Activated T-cell treated with anti-CD3 and anti-CD28 coated beads for 24 hours (primary cell): ENCODE measurements around the gene GRM1.
"Not testable (repeated sequence)": the region's sequence is repeated elsewhere in the genome, so short reads cannot be mapped to it uniquely, and the experiment has no call there.

Experiments used
- DNase-seq: peaks from one replicate; pipeline ENCODE4 v3.0.0-alpha.2; 2020; ENCODE audit warnings: low read depth

Gene GRM1

DNA sequence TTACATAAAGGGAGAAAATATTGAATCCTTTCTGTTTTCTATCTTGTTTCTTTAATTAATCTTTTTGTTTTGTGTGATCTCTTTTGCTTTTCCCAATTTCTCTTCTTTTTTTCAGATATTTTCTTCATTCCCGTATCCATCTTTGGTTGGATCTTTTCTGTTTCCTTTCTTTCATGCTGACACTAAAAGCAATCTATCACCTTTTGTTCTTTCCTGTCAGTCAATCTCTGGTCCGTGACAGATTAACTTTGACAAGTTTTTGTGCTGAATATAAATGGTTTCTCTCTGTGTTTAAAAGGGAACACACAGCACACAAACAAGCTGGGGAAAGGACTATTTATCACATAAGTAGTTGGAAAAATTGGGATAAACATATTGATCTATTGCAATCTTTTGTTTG is 162.8 kb downstream of the GRM1 start:
- DNase-seq, result no peak

DNA sequence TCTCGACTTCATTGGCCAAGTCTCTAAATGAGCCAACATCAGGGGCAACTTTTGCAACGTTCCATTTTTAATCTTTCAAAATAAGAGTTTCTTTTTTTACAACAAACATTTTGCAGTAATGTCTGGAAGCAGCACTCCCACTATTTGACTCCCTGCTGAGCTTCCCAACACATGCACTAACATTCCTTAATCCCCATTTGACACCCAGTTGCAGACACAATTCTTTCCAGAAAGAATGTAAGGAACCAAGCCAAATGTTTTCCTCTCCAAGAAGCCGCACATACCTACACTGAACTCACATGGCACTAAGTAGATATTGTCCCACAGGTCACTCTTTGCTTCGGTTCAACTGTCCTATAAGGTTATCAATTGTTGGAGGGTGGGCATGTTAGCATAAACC is 165.6 kb downstream of the GRM1 start:
- DNase-seq, result no peak

DNA sequence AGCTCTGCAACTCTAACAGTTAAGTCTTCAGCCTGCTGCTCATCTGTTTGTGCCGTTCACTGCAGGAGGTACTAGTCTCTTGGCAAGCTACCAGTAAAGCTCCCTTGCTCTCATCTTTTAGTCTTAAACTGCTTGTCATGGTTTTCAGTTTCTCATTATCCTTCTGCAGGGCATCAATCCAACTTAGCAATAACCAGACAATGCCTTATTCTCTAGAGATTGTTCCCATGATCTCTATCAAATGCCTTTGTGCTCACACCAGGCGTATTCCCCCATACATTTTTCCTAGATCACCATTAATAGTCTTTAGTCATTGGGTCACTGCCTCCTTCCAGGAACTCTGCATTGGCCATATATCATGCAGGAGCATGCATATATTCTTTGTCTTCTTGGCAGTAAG is 171.3 kb downstream of the GRM1 start:
- no peak for DNase-seq

DNA sequence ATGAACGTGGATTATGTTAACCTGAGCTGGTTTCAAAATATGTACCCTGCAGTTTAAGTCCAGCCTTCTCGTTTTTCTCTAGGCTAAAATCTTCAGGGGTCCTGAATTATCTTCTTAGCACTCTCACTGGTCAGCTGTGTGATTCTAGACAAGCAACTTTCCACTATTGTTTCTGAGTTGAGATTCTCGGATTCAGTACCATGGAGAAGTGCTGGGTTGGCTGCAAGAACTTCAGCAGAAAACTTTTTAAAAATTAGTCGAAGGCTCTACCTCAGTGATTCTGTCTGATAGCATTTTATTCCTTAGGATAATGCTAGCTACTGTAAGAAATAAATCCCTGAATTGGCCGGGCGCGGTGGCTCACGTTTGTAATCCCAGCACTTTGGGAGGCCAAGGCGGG is 173.7 kb downstream of the GRM1 start:
- no peak for DNase-seq

DNA sequence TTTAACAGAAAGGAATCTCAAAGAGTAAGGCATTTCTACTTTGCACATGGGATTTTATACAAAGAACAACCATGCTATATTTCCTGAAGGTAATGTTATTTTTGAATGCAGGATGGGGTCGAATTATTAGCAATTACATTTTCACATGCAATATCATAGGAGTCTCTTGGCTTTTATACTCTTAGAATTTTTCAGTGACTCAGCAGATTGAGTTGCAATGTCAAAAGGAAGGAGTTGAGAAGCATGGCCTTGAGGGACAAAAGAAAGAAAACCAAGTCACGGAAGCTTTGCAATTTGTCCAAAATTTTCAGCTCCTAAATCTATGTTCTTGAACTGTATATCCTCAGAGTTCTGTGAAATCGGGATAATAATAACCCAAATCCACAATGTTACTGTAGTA is 181.1 kb downstream of the GRM1 start:
- no peak for DNase-seq

DNA sequence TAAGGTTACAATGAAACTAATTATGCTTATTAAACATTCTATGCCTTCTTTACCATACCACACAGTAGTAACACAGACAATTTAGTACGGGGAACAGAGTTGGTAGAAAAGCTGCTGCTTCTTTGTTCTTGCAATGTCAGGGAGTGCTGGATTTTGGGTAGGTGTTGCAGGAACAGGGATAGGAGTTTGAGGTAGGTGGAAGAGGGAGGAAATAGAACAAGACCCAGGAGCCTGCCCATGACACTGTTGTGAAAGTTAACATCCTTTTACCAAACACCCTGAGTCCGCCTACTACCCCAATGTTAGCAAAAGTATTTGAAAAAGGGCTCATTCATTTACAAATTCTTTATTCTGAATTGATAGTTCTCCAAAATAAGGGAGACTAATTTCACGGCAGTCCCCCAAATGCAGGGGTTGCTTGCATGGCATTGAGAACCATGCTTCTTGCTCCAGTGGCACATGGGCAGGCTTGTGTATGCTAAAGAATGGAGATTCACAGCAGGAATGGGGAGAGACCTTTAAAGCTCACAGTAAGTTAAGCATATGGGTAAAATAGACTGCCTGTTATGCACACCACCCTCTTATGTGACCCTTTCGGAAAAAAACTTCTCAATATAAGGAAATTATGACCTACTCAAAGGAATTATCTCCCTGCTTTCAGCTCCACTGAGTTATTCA is 181.7 kb downstream of the GRM1 start:
- DNase-seq, result no peak

DNA sequence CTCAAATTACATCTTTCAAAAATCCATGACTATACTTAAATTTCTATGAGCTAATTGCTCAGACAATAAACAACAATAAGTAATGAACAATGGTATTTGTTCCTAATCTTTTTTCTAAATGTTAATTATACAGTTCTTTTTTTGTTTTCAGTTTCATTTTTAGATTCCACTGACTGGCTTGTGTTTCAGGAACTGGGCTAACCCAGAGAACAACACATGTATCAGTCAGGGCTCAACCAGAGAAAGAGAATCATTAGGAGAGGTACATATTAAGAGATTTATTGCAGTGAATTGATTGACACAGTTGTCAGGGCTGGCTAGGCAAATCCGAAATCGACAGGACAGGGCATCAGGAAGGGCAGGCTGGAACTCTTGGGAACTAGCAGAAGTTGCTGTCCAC is 182.8 kb downstream of the GRM1 start:
- no peak for DNase-seq

DNA sequence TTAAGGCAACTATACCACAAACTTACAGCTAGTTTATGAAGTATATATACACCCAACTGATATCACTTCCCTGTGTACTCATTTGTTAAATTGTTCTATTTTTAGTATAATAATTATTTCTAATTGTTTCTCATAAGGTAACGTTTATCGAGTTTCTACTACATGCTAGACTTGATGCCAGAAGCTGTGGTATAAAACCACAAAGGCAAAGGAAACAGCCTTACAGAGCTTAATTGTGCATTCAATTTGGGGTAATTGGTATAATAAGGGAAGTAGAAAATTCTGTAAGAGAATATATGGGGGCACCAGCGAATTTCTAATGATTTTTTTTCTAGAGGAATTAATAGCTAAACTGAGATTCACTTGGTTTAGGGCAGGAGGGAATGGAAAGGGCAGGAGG is 183.9 kb downstream of the GRM1 start:
- no peak for DNase-seq

DNA sequence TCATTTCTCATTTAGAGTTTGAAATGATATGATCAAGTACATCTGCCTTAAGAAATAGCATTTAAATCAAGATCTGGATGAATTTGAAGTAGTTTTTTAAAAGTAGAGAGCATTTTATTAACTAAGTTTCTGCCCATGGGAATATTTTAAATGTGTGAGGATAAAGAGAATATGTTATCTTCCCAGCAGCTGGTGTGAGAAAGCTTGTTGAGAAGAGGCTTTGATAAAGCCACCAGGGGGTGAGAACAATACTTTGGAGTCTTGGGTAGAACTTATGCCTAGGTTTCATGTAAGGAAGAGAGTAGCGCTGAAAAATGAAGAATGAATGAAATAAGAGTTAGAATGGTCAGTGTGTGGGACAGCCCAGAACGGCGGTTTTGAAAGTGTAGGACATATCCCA is 190.2 kb downstream of the GRM1 start:
- no peak for DNase-seq

DNA sequence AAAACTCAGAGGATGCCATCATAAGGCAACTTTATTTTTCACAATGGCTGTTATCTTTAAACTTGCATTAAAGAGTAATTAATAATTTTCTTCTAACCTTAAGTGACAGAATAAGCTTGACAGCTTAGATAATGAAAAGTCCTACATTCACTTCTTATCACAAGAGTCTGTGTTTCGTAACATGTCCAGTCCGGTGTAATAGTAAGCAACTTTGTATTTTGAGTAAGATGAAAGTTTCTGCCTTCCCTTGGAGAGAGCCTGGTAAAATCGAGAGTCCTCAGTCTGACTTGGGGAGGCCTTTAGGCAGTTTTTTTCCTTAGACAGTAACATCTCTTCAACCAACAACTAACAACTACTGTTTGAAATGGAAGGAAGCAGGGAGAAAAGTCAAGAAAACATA is 195.6 kb downstream of the GRM1 start:
- no peak for DNase-seq

DNA sequence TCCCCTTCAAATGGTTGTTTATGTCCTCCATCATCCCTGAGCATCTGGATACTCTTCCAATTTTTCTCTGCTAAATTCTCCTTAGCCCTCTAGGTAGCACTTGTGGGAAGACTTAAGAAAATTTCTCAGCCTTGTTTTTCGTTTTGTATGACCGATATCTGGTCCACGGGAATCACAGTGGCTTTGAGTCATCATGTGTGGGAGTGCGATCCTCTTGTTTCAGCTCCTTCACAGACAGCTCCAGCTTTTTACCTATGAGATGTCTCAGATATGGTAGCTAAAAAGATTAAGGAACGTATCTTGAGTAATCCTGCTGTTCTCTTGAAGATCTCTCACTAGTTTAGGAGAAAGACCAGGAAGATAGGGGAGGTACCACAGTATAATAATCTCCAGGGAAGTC is 196.1 kb downstream of the GRM1 start:
- DNase-seq, result no peak

DNA sequence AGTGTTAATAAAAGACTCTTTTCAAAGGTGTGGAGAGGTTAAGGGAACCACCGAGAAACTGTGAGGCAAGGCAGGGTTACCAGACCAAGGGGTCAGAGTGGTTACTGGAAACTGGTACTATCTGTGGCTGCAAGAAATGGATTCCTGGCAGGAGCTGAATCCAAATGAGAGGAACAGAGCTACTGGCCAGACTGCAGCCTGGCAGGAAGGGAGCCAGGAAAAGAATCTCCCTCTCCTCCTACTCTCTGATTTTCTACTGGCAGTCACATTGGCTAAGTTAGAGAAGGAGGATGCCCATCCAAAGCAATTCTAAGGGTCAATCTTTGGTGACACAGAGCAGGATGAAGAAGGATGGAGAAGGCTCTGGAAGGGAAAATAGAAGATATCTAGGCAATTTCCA is 211.5 kb downstream of the GRM1 start:
- no peak for DNase-seq

DNA sequence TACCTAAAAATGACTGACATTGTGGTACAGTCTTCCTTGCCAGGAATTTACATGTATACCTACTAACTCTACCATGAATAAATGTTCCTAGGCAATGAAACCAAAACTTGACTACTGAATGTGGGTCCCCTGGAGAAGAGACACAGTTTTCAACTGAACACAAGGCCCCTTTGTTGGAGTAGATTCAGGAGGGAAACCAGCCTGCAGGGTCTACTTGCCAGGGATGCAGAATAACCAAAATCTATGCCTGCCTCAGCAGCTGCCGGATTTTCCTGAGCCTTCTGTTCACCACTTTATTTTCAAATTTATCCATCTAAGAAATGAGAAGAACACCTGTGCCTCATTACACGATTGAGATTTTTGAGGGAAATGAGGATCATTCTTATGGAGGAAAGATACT is 211.9 kb downstream of the GRM1 start:
- no peak for DNase-seq

DNA sequence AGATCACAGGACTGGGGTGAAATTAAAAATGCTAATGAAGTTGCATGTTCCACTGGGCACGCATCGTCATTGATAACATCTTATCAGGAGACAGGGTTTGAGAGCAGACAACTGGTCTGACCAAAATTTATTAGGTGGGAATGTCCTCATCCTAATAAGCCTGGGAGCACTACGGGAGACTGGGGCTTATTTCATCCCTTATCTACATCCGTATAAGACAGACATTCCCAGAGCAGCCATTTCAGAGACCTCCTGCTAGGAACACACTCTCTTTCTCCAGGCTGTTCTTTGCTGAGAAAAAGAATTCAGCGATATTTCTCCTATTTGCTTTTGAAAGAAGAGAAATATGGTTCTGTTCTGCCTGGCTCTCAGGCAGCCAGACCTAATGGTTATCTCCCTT is 214.8 kb downstream of the GRM1 start:
- not testable (repeated sequence) for DNase-seq

DNA sequence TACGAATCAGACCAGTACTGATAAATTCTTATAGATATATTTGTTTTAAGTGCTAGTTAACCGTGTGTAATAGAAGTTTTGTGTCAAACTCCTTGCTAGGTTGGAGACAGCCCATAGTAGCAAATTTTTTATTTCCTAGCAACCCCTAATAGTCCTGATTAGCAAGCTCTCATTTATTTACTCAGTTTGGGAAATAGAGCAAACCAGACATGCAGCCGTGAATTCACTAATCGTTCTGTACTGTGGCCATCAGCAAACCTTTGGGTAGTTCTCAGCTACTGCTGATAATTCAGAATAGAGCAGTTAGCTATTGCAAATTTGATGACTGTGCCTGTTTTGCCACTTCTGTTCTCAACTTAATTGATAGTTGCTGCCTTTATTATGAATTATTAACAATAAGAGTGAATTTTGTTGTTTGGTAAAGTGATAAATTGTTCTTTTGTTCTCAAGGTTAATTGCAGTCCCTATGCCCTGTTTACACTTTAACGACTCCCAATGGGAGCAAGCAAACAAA is 215.8 kb downstream of the GRM1 start:
- DNase-seq, result no peak

DNA sequence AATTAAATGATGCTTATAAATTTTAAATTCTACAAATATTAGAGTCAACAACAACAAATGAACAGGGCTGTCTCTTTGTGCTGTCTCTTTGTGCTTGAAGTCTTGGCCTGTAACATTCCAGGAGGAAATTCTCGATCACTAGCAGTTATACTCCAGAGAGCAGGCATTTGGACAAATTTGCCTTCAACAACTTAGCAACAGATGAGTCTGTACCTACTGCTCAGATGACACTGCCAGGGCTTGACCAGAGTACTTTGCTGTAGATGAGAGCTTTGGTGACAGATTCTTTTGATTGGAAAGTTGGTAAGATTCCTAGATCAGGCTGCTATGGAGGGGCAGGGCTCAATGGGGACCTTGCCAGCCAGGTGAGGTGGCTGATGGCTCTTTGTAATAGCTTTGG is 217.2 kb downstream of the GRM1 start:
- no peak for DNase-seq

DNA sequence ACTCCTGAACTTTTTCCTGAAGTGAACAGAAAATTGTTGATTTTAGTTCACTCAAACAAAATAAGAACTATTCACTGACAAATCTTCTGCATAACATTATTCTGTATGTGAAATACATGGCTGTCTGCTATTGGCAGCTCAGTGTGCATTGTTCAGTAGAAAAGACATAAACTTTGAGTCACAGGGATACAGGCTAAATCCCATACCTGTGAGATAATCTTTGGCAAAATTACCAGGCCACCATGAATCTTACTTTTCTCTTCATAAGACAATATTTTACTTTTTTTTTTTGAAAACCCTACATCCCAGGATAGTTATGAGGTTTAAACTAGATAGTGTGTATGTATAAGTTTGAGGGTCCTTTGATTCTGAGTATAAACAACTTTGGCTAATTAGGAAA is 224.8 kb downstream of the GRM1 start:
- DNase-seq, result no peak

DNA sequence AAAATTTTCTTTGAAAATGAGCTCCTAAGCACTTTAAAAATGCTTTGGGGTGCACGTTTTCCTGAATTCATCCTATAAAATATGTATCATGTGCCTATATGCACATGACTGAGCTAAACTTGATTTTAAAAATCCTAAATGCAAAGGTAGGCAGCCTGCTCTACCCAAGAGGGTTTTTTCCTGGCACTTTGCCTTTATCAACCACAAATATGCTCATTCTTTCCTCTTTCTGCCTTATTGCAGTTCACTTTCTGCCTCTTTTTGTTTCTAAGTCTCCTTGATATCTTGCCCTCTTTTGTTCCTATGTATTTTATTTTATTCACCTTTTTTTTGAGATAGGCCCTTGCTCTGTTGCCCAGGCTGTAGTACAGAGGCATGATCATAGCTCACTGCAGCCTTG is 229.3 kb downstream of the GRM1 start:
- no peak for DNase-seq

DNA sequence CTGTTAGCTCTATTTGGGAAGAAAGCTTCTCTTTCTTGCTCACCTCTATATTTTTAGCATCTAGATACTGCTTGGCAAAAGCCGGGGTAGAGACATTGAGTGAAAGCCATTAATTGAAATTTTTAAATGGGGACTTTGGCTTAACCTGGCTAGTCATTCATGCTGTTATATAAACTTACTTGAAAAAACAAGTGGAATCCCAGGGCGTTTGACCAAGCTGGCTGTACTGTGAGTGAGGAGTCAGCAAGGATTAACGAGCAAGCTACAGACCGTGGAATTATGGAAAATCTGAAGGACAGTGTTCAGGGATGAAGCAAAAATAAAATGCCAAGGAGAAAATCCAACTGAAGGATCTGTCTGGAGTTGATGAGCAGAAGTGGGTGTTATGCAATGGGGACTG is 232.0 kb downstream of the GRM1 start:
- DNase-seq, result no peak

DNA sequence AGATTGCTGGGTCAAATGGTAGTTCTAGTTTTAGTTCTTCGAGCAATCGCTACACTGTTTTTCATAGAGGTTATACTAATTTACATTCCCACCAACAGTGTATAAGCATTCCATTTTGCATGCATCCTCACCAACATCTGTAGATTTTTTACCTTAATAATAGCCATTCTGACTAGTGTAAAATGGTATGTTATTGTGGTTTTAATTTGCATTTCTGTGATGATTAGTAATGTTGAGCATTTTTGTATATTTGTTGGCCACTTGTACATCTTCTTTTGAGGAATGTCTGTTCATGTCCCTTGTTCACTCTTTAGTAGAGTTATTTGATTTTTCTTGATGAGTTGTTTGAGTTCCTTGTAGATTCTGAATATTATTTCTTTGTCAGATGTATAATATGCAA is 236.2 kb downstream of the GRM1 start:
- no peak for DNase-seq

DNA sequence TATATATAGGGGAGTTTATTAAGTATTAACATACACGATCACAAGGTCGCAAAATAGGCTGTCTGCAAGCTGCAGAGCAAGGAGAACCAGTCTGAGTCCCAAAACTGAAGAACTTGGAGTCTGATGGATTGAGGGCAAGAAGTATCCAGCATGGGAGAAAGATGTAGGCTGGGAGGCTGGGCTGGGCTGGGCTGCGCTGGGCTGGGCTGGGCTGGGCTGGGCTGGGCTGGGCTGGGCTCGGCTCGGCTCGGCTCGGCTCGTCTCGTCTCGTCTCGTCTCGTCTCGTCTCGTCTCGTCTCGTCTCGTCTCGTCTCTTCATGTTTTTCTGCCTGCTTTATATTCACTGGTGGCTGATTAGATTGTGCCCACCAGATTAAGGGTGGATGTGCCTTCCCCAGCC is 238.6 kb downstream of the GRM1 start:
- DNase-seq, result no peak

DNA sequence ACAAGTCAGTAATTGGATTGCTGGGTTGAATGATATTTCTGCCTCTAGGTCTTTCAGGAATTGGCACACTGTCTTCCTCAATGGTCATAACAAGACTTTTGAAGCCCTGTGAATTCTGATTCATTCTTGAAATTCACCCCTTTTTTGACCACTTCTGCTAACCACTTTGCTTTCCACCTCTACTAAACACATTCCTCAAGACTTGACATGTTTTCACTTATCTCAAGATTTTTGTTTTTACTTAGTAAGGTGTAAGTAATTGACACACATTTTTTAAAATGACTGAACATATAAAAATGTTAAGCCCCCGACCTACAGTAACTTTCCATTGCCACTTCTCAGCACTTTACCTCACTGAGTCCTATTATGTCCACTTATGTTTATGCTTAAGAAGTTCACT is 239.1 kb downstream of the GRM1 start:
- DNase-seq, result no peak

DNA sequence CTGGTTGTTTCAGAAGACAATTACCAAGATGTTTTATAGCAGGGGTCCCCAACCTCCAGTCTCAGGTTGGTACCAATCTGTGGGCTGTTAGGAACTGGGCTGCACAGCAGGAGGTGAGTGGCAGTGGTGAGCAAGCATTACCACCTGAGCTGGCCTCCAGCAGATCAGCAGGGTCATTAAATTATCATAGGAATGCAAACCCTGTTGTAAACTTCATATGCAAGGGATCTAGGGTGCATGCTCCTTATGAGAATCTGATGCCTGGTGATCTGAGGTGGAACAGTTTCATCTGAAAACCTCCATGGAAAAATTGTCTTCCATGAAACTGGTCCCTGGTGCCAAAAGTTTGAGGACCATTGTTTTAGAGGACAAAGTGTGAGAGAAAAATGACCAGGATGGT is 240.6 kb downstream of the GRM1 start:
- DNase-seq, result no peak

DNA sequence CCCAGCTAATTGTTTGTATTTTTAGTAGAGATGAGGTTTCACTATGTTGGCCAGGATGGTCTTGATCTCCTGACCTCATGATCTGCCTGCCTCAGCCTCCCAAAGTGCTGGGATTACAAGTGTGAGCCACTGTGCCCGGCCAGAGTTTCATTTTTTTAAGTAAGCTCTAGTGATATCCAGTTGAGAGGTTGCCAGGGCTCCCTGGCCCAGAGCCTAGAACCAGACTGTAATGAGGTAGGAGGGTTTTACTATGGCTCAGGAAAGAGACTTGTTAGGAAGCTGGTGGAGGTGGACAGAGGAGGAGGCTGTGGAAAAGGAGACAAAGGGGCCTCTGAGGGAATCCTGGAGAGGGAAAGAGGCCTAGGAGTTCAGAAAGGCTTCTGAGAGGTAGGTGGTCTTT is 242.3 kb downstream of the GRM1 start:
- DNase-seq, result not testable (repeated sequence)

DNA sequence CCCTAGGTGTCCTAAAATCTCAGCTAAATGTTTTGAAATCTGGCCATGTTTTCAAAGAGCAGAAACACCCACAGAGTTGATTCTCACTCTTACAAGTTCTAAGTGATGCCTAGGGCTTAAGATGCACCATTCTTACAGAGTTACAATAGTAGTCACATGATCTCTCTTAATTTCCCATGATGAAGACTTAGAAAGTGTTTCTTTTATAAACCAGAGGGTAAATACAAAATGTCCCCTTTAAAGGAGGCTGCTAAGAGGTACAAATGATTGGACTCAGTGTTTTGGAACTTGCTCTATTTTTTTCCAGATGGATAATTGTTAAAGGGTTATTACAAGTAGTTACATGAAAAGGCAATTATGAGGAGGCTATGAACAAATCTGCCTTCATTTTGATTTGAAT is 244.6 kb downstream of the GRM1 start:
- DNase-seq, result no peak
